H1 (cell line): ENCODE results near the gene TUBE1.

Experiments
- BCL11A ChIP-seq, 2 experiments: IDR thresholded peaks; one replicate each; pipeline ENCODE4 v1.6.1; 2011; ENCODE audit warnings: low read depth in 2 of 2, low read length in 2 of 2, mild to moderate bottlenecking in 2 of 2
- CHD2 ChIP-seq: IDR thresholded peaks from 2 replicates; pipeline ENCODE4 v1.6.1; 2012; ENCODE audit warnings: low read length, improper control_type of control experiment
- CTCF ChIP-seq, 3 experiments: IDR thresholded peaks; 1 replicate in 2 of 3; 2 replicates in 1 of 3; pipeline versions ENCODE4 v1.5.1 to v1.6.1; 2011; ENCODE audit warnings: low read length in 3 of 3, mild to moderate bottlenecking in 3 of 3, inconsistent platforms in 2 of 3, low read depth in 1 of 3, moderate library complexity in 1 of 3; ENCODE audit not compliant: insufficient read depth in 1 of 3; ENCODE audit errors: control extremely low read depth in 1 of 3
- EGR1 ChIP-seq: IDR thresholded peaks from 2 replicates; pipeline ENCODE4 v1.6.1; 2011; ENCODE audit warnings: low read depth, low read length, borderline replicate concordance
- EP300 ChIP-seq, 2 experiments: IDR thresholded peaks; 1 replicate in 1 of 2; 2 replicates in 1 of 2; pipeline ENCODE4 v1.6.1; 2011 to 2012; ENCODE audit warnings: low read depth in 2 of 2, low read length in 2 of 2, mild to moderate bottlenecking in 2 of 2, borderline replicate concordance in 1 of 2, inconsistent platforms in 1 of 2, moderate library complexity in 1 of 2
- KDM1A ChIP-seq: fragments of 200-600, 300-600 bp; sonication (generic); IDR thresholded peaks from 2 replicates; pipeline ENCODE4 v1.7.1; 2016; ENCODE audit warnings: mild to moderate bottlenecking, low read length, borderline replicate concordance
- MAFK ChIP-seq: IDR thresholded peaks from 2 replicates; pipeline ENCODE4 v1.6.1; 2012; ENCODE audit warnings: low read depth, mild to moderate bottlenecking, improper control_type of control experiment, low read length
- POLR2A ChIP-seq, 2 experiments: IDR thresholded peaks; 1 replicate in 1 of 2; 2 replicates in 1 of 2; pipeline ENCODE4 v1.6.1; 2011; ENCODE audit warnings: low read depth in 2 of 2, low read length in 2 of 2, mild to moderate bottlenecking in 2 of 2; ENCODE audit errors: control extremely low read depth in 1 of 2
- POLR2AphosphoS5 ChIP-seq: IDR thresholded peaks from 2 replicates; pipeline ENCODE4 v1.6.1; 2011; ENCODE audit warnings: low read depth, low read length
- RFX5 ChIP-seq: IDR thresholded peaks from 2 replicates; pipeline ENCODE4 v1.6.1; 2011; ENCODE audit warnings: low read depth, low read length, improper control_type of control experiment, borderline replicate concordance
- TAF7 ChIP-seq: optimal IDR thresholded peaks from 2 replicates; pipeline ENCODE3; 2011; ENCODE audit warnings: low read depth, mild to moderate bottlenecking, inconsistent platforms, low read length, moderate library complexity, borderline replicate concordance
- TEAD4 ChIP-seq: IDR thresholded peaks from 2 replicates; pipeline ENCODE4 v1.6.1; 2012; ENCODE audit warnings: low read depth, low read length, inconsistent platforms, mixed read lengths
- YY1 ChIP-seq: IDR thresholded peaks from 2 replicates; pipeline ENCODE4 v1.6.1; 2011; ENCODE audit warnings: low read depth, mild to moderate bottlenecking, low read length

GRCh38 chr6:112049026-112049799 is 38.1 kb downstream of the TUBE1 start:
- TF ChIP-seq RFX5 (no peak), POLR2A (IDR thresholded peaks at IDR 0.05; ENCODE audit: control extremely low read depth in 1 of 2, low read depth in 2 of 2, low read length in 2 of 2) (no peak), KDM1A (no peak), CTCF (IDR thresholded peaks at IDR 0.05; ENCODE audit: control extremely low read depth in 1 of 3, insufficient read depth in 1 of 3, low read depth in 1 of 3, low read length in 3 of 3) (no peak), CHD2 (no peak), EP300 (IDR thresholded peaks at IDR 0.05; ENCODE audit: borderline replicate concordance in 1 of 2, low read depth in 2 of 2, low read length in 2 of 2) (no peak), TAF7 (no peak), EGR1 (no peak), POLR2AphosphoS5 (no peak), BCL11A (IDR thresholded peaks at IDR 0.05; ENCODE audit: low read depth in 2 of 2, low read length in 2 of 2) (no peak), MAFK (no peak), YY1 (no peak), TEAD4 (no peak)
